HG03066 (cell line): ENCODE results near the gene RTL1.

ENCODE experiments used
- ATAC-seq: cut with Tn5 transposase; IDR thresholded peaks from one replicate; pipeline ENCODE4 v1.9.1; 2021; ENCODE audit warnings: low read depth; ENCODE audit not compliant: unreplicated experiment

Gene RTL1

GRCh38 chr14:100882991-100883788 lies 20.3 kb downstream of the RTL1 start:
- ATAC-seq, result no peak

- ATAC-seq, result no peak
Observed at GRCh38 chr14:100882026-100882967, 21.2 kb downstream of the RTL1 start.

GRCh38 chr14:100881211-100882025 lies 22.1 kb downstream of the RTL1 start:
- no peak for ATAC-seq

DNA sequence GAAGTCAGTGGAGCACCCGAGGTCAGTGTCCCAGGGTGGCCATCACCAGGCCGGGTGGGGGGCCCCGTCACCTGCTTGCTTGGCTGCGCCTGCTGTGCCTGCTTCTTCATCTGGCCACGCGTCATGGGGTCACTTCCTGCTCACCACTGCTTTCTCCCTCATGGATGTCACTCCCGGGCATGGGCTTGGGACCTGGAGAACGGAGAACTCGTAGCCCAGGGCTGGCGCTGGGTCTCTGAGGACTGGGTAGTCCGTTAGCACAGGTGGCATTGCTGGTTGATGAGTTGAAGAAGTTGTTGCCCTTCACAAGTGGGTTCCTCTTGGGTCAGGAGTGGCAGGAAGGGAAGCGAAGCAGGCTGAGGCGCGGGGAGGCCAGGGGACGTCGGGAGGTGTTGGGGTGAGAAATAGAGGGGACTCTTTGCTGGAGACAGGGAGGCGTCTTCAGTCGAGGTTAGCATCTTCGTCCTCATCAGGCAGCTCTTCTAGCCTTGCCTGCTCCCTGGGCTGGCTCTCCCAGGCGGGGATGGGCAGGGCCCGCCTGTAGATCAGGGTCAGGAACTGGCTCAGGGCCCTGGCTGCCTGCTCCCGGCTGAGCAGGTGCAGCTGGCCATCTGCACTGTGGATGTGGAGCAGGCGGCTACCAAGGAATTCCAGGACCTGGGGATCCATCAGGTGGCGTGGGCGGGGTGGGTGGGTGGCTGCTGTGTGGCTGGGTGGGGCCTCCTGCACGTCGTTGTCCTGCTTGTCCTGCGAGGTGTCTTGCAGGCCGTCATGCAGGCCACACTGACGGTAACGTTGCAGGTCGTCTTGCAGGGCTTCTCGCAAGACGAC lies 23.0 kb downstream of the RTL1 start:
- ATAC-seq, result no peak

GRCh38 chr14:100879782-100880181 lies 23.7 kb downstream of the RTL1 start:
- ATAC-seq, result no peak

DNA sequence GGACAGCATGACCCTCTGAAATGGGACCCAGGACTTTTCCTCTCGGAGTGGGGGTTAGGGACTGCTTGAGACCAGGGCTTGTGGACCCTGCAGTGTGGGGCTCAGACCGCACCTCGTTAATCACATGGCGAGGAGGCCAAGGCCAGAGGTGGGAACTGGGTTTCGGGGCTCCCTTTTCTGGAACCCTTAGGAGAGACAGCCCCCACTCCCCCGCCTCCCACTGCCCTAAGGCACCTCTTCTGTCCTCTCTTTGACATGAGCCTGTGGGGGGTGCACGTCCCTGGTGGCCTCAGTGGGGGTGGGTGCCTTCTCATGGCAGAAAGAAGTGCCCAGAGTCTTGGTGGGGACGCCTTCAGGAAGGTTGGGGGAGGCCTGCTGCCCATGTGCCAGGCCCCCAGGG lies 24.3 kb downstream of the RTL1 start:
- no peak for ATAC-seq

GRCh38 chr14:100878271-100879146 lies 25.0 kb downstream of the RTL1 start:
- ATAC-seq, result no peak

- ATAC-seq, result no peak
Observed at GRCh38 chr14:100875861-100876590, 27.5 kb downstream of the RTL1 start.

DNA sequence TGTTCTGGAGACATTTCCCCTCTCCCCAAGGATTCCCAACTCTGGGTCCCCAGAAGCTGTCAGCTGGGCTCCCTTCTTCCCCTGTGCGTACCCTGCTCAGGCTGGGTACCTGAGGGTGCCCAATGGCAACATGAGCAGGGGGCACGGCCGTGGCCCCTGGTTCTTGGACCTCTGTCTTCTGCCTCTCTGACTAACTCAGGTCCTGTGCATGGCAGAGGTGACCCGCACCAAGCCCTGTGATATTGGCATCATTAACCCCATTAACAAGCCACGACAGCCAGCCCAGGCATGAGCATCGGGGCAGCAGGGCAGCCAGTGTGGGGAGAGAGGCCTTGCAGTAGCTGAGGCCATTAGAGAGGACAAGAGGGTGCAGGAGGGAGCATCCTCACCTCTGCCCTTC lies 28.4 kb downstream of the RTL1 start:
- ATAC-seq, result no peak

- no peak for ATAC-seq
Observed at GRCh38 chr14:100874411-100875091, 29.0 kb downstream of the RTL1 start.

DNA sequence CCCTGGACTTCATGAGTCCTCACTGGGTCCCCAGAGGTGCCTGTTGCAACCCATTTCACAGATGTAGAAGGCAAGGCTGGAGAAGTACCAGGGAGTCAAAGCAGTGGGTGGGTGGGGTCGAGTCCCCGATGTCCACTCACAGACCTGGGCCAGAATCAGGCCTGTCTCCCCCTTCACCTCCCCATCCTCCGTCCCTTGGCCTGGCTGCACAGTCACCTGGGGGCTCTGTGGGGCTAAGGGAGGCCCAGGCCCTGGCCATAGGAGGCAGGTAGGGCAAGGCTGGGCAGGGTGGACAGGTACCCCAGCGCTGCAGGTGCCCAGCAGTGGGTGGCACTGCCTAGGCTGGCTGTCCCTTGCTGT lies 29.5 kb downstream of the RTL1 start:
- no peak for ATAC-seq

- ATAC-seq, result no peak
Observed at GRCh38 chr14:100873096-100873482, 30.4 kb downstream of the RTL1 start.

- ATAC-seq, result no peak
Observed at GRCh38 chr14:100872259-100873095, 31.0 kb downstream of the RTL1 start.

- no peak for ATAC-seq
Observed at GRCh38 chr14:100871234-100872186, 32.0 kb downstream of the RTL1 start.

GRCh38 chr14:100868621-100869370 lies 34.7 kb downstream of the RTL1 start:
- no peak for ATAC-seq
